Measurements from ENCODE around the gene TIMM44.

DNA sequence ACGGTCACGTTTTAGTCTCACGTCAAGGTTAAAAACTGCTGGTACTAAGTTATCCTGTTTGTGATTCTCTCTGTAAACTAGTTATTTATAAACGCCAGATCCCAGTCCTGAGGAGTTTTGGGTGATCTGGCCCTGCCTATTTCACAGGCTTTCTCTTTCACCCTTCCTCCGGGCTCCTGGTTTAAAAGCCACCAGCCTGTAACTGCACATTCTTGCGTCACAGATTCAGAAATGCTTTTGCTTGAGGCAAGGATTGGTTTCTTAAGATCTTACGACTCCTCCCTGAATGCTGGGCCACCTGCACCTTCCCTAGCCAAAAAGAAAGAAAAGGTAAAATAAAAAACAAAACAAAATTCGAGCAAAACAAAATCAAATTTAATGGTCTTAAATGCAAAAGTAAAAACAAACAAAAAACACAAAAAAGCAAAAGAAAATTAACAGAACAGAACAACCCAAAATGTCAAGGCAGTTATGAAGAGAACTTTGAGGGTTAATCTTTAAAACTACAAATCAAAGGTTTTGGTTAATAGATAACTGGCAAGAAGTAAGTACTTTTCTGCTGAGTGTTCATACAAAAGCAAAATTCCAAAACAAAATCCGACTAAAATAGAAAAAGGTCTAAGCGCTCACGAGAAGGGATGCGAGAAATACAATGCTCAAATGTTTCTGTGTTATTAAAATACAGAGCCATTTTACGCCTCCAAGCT is 18.6 kb upstream of the TIMM44 start:
- TF ChIP-seq, protein P1, sequence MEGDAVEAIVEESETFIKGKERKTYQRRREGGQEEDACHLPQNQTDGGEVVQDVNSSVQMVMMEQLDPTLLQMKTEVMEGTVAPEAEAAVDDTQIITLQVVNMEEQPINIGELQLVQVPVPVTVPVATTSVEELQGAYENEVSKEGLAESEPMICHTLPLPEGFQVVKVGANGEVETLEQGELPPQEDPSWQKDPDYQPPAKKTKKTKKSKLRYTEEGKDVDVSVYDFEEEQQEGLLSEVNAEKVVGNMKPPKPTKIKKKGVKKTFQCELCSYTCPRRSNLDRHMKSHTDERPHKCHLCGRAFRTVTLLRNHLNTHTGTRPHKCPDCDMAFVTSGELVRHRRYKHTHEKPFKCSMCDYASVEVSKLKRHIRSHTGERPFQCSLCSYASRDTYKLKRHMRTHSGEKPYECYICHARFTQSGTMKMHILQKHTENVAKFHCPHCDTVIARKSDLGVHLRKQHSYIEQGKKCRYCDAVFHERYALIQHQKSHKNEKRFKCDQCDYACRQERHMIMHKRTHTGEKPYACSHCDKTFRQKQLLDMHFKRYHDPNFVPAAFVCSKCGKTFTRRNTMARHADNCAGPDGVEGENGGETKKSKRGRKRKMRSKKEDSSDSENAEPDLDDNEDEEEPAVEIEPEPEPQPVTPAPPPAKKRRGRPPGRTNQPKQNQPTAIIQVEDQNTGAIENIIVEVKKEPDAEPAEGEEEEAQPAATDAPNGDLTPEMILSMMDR (IDR thresholded peaks at IDR 0.05), result no peak
- TF ChIP-seq POLR2A (IDR thresholded peaks at IDR 0.05), result no peak
